ENCODE data around the gene SPTLC1.
"Not testable (repeated sequence)": the region's sequence is repeated elsewhere in the genome, so short reads cannot be mapped to it uniquely, and the experiment has no call there.

Gene SPTLC1

GRCh38 chr9:92032891-92033290 is 82.3 kb downstream of the SPTLC1 start:
- no peak for DNase-seq (ENCODE audit: low read depth)

DNA sequence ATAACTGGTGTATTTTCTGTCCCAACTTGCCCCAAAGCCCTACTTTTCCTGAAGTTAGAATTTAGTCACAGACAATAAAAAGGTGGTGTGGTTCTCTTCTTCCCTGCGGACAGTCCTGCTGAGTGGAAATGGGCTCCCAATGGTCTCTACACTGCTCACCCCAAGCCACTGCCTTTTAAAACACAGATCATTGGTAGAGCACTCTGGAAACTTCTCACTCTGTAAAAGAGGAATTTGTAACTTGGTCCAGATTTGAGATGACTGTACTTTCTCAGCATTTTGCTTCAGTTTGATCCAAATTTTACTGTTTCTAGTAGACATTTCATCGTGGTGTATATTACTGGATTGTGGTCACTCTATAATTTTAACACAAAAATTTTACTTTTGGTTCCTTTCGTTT is 84.8 kb downstream of the SPTLC1 start:
- no peak for DNase-seq (ENCODE audit: low read depth)

- DNase-seq (ENCODE audit: low read depth), result no peak
Observed at GRCh38 chr9:92029553-92029952, 85.7 kb downstream of the SPTLC1 start.

- no peak for DNase-seq (ENCODE audit: low read depth)
Observed at GRCh38 chr9:92026206-92027002, 88.8 kb downstream of the SPTLC1 start.

GRCh38 chr9:92021785-92022541 is 93.2 kb downstream of the SPTLC1 start:
- DNase-seq (ENCODE audit: low read depth), result peak; percentile 58

GRCh38 chr9:92019658-92020057 is 95.6 kb downstream of the SPTLC1 start:
- DNase-seq (ENCODE audit: low read depth), result no peak

DNA sequence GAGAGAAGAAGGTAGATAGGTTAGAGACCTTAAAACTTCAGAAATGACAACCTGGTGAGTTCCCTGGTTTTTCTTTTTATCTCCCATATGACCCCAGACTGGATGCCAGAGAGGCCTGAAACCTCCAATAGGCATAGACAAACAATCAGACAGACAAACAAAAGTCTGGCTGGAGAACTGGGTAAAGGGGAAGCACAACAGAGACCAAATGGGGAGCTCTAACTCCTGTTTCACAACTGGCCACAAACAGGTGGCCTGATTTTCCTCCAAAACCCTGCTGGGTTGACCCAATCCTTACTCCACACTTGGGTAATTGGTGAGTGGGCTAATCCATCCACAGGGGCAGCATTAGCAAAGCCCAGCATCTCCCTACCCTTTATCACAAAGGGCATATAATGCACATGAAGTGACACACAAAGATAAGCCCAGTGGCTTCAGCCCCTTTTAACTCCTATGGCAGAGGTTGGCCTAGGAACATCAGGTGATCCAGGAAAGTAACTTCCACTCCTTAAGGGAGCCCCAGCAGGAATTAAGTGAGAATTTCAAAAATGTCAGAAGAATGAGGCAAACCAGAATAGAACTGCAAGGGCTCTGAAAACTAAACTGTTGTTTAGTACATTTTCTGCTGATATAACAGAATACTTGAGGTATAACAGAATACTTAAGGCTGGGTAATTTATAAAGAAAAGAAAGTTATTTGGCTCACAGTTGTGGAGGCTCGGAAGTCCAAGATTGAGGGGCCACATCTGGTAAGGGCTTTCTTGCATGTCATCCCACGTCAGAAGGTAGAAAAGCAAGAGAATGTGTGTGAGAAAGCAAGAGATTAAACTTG is 104.3 kb downstream of the SPTLC1 start:
- no peak for DNase-seq (ENCODE audit: low read depth)

GRCh38 chr9:92010253-92010652 is 105.0 kb downstream of the SPTLC1 start:
- DNase-seq (ENCODE audit: low read depth), result not testable (repeated sequence)

DNA sequence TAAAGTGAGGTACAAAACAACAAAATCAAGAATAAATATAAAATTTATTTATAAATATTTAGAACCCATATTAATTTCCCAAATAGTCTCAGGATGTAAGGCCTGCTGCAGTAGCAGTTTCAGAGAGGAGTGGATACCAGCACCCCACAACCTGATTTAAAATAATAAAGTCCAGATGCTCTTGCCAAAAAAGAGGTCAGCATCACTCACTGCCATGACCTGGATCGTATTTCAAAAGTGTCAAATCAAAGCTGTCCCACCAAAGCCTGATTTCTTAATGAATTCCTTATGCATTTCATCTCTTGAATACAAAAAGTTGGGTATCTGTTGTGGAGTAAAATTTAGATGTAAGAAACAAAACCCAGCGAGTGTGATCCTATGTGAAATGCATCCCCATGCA is 107.2 kb downstream of the SPTLC1 start:
- no peak for DNase-seq (ENCODE audit: low read depth)

- no peak for DNase-seq (ENCODE audit: low read depth)
Observed at GRCh38 chr9:92004045-92004392, 111.2 kb downstream of the SPTLC1 start.

- DNase-seq (ENCODE audit: low read depth), result no peak
Observed at GRCh38 chr9:92003308-92004044, 111.7 kb downstream of the SPTLC1 start.

- DNase-seq (ENCODE audit: low read depth), result not testable (repeated sequence)
Observed at GRCh38 chr9:92001948-92002347, 113.3 kb downstream of the SPTLC1 start.

DNA sequence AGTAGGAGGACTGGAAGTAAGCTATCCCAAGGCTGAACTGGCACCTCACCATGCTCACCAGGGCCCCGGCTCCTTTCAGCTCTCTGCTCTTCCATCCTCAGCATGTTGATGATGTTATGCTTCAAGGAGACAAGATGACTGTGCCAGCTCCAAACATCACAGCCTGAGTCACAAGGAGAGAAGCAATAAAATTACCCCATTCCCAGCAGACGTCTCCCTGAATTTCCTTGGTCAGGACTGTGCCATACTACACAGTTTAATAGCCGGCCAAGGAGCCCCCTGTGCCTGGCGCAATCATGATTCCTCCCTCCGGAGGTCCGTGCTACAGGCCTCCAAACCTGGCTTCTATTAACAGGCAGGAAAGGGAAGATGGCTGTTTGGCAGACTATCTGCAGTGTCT is 114.0 kb downstream of the SPTLC1 start:
- DNase-seq (ENCODE audit: low read depth), result peak; percentile 73

DNA sequence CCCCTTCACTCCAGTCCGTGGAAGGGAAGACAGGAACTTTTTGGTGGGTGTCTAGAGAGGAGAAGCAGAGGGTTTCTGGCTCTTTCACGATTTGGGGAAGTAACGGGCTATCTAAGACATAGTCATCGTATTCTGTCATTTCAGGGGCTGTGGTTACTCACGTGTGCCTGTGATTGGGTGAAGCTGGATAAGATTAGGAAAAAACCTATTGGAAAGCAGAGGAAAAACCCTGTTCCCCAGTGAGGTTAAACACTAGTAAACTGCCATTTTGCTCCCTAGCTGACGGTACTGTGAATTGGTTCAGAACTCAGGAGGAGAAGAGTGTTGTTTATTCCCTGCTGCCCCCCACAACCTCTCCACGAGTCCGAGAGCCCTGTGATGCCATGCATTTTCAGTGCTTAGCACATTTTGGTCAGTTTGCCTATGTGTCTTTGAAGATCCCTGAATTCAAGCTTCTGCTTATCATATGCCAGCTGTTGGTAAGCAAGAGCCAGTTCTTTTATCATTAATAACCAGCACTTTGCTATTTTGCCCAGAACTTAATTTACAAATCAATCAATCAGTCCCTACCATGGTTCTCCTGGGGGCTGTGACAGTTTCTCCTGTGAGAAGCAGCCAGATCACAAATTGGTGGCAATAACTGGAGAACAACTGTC is 120.1 kb downstream of the SPTLC1 start:
- DNase-seq (ENCODE audit: low read depth), result no peak

GRCh38 chr9:91994422-91994821 is 120.8 kb downstream of the SPTLC1 start:
- DNase-seq (ENCODE audit: low read depth), result no peak

DNA sequence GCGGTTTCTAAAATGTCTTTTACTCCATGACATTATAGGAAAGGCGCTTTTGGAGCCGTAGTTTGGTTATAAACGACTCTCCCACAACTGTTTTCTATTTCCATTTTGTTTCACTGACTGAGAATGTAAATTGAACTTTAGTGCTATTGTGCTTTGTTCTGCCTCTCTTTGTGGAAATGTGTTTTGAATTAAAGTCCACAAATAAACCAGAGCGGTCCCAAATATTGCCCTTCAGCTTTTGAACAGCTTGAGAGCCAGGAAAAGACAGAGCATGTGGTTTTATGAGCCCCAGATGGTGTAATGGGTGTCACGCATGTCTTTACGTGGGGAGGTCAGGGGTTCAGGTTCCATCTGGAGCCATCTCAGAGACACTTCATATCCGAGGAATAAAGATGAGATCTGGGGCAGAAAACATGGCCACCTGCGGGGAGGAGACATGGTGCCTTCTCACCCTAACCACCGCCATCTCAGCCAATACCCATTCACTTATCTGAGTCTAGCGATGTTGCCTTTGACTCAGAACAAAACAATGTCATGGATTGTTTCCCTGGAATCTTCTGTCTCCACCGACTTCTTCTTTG is 122.7 kb downstream of the SPTLC1 start:
- DNase-seq (ENCODE audit: low read depth), result peak; percentile 93

DNA sequence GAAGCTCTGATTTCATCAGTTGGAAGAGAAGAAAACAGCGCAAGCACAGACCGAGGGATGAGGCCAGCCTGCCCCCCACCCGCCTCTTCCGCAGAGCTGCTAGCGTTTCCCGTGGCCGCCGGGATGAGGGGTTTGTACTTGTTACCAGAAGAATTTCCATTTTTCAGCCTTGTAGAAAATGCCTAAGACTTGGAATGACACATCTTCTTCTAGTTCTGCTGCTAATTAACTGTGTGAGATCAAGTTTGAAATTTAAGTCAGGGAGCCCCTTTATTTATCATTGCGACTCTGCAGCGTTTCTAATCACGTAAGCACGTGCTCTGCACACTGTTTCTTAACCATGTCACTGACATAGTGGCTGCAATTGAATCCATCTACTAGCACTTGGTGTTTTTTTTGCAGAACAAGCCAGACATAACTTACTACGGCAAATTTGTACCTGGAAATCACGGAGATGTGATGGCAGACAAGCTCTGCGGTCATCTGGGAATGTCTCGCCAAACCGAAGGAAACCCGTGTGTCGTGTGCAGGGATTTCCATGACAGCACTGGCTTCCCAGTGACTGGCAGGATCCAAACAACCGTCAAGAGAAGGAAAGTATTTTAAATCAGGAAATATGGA is 123.4 kb downstream of the SPTLC1 start:
- peak; percentile 50 for DNase-seq (ENCODE audit: low read depth)

DNA sequence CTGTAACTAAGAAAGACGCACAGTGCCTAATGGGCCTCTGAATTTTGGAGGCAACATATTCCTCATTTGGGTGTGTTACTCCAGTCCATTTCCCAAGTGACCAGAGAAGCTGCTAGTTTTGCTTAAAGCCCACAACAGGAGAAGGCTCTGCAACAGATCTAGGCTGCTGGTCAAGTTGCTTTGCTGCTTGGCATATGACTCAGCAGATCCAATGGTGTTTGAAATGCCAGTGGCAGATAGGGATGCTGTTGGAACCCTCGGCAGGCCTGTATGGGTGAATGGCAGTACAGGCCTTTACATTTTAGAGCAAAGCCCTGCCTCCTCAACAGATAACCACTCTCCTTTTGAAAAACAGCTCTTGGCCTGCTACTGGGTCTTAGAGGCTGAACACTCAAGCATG is 129.0 kb downstream of the SPTLC1 start:
- DNase-seq (ENCODE audit: low read depth), result peak; percentile 15

DNA sequence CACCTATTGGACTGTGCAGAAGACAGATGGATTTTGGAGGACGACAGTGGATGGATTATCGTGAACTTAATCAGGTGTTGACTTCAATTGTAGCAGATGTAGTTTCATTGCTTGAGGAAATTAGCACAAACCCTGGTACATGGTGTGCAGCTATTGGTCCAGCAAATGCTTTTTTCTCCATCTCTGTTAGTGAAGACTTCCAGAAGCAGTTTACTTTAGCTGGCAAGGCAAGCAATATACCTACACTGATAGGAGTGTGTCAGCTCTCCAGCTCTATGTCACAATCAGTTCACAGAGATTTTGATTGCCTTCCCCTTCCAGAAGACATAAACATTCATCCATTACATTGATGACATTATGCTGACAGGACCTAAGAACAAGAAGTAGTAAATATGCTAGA is 129.5 kb downstream of the SPTLC1 start:
- DNase-seq (ENCODE audit: low read depth), result no peak
